ENCODE measurements around the gene AIM2. TPM values are rescaled to one million over a fixed set of nuclear protein-coding genes. Genes with fewer than 3 reads are reported as not detected.

AIM2 gene
- total and polyA plus RNA-seq, 2 experiments from 2014 or later: 1.3 to 2.5 TPM

DNA sequence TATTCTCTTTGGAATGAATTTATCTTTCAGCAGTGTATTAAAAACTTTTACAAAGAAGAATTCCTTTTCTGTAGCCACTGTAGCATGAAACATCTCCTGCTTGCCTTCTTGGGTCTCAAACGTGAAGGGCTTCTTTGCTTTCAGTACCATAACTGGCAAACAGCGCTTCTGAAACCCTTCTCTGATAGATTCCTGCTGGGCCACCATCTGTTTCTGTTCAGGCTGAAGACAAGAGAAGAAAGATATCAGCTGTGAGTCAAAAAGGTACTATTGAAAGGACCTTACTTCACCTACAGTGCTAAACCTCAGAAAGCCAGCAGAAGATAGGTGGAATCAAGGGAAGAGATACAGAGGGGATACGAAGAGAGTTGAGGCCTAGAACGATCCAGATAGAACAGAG lies 10.5 kb downstream of the AIM2 start:
- Histone ChIP-seq H3K4me1 (ENCODE audit: insufficient read depth) (0 out of 2 replicates have a peak, but pooled peaks cover 6% of the 10 kb centered on the region), H3K27ac (no peak overlapping the region), H3K9ac (no peak overlapping the region), H3K27me3 (replicated peaks; ENCODE audit: insufficient read depth) (no peaks in the 10 kb centered on the region), H3K36me3 (ENCODE audit: low read depth) (no peaks in the 10 kb centered on the region), H3K9me3 (ENCODE audit: low read depth) (no peaks in the 10 kb centered on the region), H3K79me2 (ENCODE audit: insufficient read depth) (no peaks in the 10 kb centered on the region), H4K20me1 (ENCODE audit: insufficient read depth) (no peaks in the 10 kb centered on the region), H3K4me3 (no peak overlapping the region), H3K4me2 (ENCODE audit: unreplicated experiment) (no peak overlapping the region), H3F3A (ENCODE audit: insufficient read depth) (no peaks in the 10 kb centered on the region), H3K9me2 (ENCODE audit: insufficient read depth) (no peaks in the 10 kb centered on the region), H2AFZ (no peak overlapping the region)
- TF ChIP-seq EZH2 (IDR thresholded peaks at IDR 0.05; ENCODE audit: insufficient read depth, poor library complexity, severe bottlenecking) (no peak), EZH2phosphoT487 (IDR thresholded peaks at IDR 0.05; ENCODE audit: insufficient read depth, low read depth) (no peak)
- no peak for DNase-seq
- 60 to 64% methylated on average over 4 of the region's 4 CpGs for WGBS, 2 experiments (ENCODE audit: low coverage in 1 of 2, low lambda C conversion rate in 2 of 2, missing lambda C conversion rate in 2 of 2)
- in situ Hi-C loops (cut with MboI): no loop called here

DNA sequence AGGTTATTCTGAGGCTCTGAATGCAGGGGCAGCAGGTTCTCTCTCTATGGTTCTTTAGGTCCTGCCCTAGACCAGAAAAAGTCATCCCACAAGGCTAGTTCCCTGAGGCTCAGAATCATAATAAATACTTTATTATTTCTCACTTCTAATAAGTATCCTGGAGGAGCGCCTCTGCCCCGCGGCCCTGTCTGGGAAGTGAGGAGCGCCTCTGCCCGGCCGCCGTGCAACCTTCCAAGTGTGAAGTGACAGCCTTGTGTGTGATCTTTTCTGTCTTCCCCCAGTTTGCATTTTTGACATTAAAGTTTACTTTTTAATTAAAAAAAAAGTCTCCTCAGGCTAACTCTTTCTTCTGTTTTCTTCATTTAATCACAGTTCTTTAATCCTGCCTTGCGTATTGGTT lies 11.5 kb downstream of the AIM2 start:
- Histone ChIP-seq H3K27me3 (replicated peaks; ENCODE audit: insufficient read depth) (no peaks in the 10 kb centered on the region), H3K4me2 (ENCODE audit: unreplicated experiment) (no peak overlapping the region), H4K20me1 (ENCODE audit: insufficient read depth) (no peaks in the 10 kb centered on the region), H3F3A (ENCODE audit: insufficient read depth) (0 out of 2 replicates have a peak, but pooled peaks cover 4% of the 10 kb centered on the region), H3K4me1 (ENCODE audit: insufficient read depth) (0 out of 2 replicates have a peak, but pooled peaks cover 6% of the 10 kb centered on the region), H3K9me2 (ENCODE audit: insufficient read depth) (no peaks in the 10 kb centered on the region), H3K27ac (no peak overlapping the region), H3K9ac (no peak overlapping the region), H3K79me2 (ENCODE audit: insufficient read depth) (no peaks in the 10 kb centered on the region), H2AFZ (no peak overlapping the region), H3K4me3 (no peak overlapping the region), H3K36me3 (ENCODE audit: low read depth) (no peaks in the 10 kb centered on the region), H3K9me3 (ENCODE audit: low read depth) (no peaks in the 10 kb centered on the region)
- in situ Hi-C loops (cut with MboI): no loop called here
- no peak for TF ChIP-seq EZH2phosphoT487 (IDR thresholded peaks at IDR 0.05; ENCODE audit: insufficient read depth, low read depth)
- no peak for TF ChIP-seq EZH2 (IDR thresholded peaks at IDR 0.05; ENCODE audit: insufficient read depth, poor library complexity, severe bottlenecking)
- 85 to 94% methylated on average over 8 of the region's 8 CpGs for WGBS, 2 experiments (ENCODE audit: low coverage in 1 of 2, low lambda C conversion rate in 2 of 2, missing lambda C conversion rate in 2 of 2)
- DNase-seq: no peak

DNA sequence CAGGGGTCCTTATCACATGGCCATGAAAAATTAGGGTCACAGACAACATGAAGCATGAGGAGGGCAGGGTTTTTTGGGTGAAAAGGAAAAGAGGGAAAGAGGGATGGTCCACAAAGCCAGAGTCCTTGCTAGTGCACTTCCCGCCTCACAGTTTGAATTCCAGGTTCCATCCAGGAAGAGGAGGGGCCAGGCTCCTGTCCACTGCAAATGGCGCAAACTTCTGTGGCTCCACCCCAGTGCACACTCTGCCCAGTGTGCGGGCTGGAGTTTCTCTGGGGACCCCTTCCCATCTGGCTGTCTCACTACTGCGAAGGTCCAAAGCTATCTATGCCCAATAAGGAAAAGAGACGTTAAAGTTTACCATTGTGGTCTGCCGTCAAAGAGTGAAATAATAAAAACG lies 17.8 kb downstream of the AIM2 start:
- Histone ChIP-seq H3K4me1 (ENCODE audit: insufficient read depth) (peaks cover 14% of the 10 kb centered on the region; the same call in 1 of the 2 replicates), H3K79me2 (ENCODE audit: insufficient read depth) (no peaks in the 10 kb centered on the region), H3K9ac (no peak overlapping the region), H3K9me3 (ENCODE audit: low read depth) (no peaks in the 10 kb centered on the region), H3K9me2 (ENCODE audit: insufficient read depth) (no peaks in the 10 kb centered on the region), H4K20me1 (ENCODE audit: insufficient read depth) (no peaks in the 10 kb centered on the region), H3K4me2 (ENCODE audit: unreplicated experiment) (no peak overlapping the region), H3F3A (ENCODE audit: insufficient read depth) (peaks cover 19% of the 10 kb centered on the region; the same call in 1 of the 2 replicates), H3K4me3 (no peak overlapping the region), H3K27me3 (replicated peaks; ENCODE audit: insufficient read depth) (no peaks in the 10 kb centered on the region), H2AFZ (no peak overlapping the region), H3K27ac (no peak overlapping the region), H3K36me3 (ENCODE audit: low read depth) (peaks cover 22% of the 10 kb centered on the region)
- TF ChIP-seq EZH2phosphoT487 (IDR thresholded peaks at IDR 0.05; ENCODE audit: insufficient read depth, low read depth) (no peak), EZH2 (IDR thresholded peaks at IDR 0.05; ENCODE audit: insufficient read depth, poor library complexity, severe bottlenecking) (no peak)
- DNase-seq: no peak
- in situ Hi-C loops (cut with MboI): no loop called here
- WGBS, 2 experiments (ENCODE audit: low coverage in 1 of 2, low lambda C conversion rate in 2 of 2, missing lambda C conversion rate in 2 of 2): 78 to 80% methylated on average over 7 of the region's 7 CpGs

DNA sequence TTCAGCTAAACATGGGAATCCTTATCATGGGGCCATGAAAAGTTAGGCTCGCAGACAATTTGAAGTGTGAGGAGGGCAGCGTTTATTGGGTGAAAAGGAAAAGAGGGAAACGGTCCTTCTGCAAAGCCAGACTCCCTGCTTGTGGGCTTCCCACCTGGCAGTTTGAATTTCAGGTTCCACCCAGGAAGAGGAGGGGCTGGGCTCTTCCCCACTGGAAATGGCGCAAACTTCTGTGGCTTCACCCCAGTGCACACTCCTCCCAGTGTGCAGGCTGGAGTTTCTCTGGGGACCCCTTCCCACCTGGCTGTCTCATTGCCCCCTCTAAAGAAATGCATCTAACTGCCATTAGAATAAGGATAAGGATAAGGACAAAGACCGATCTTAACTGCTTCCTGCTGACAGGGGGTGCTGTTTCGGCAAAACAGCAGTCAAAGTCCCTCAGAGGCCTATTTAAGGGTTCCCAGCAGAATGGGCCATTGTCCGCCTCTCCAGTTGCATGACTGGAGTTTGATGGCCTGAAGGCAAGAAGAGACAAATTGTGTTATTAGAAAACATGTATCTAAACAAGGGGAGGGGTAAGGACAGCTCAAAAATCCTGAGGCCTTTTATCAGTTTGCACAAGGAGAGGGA lies 20.4 kb downstream of the AIM2 start:
- H3K4me2 ChIP-seq (ENCODE audit: unreplicated experiment): no peak overlapping the region
- H3K9me3 ChIP-seq (ENCODE audit: low read depth): no peaks in the 10 kb centered on the region
- H3K9ac ChIP-seq: no peak overlapping the region
- TF ChIP-seq EZH2 (IDR thresholded peaks at IDR 0.05; ENCODE audit: insufficient read depth, poor library complexity, severe bottlenecking) (no peak), EZH2phosphoT487 (IDR thresholded peaks at IDR 0.05; ENCODE audit: insufficient read depth, low read depth) (no peak)
- peaks cover 33% of the 10 kb centered on the region; the same call in 1 of the 2 replicates for H3F3A ChIP-seq (ENCODE audit: insufficient read depth)
- H3K27me3 ChIP-seq (replicated peaks; ENCODE audit: insufficient read depth): no peaks in the 10 kb centered on the region
- H3K27ac ChIP-seq: no peak overlapping the region
- in situ Hi-C loops (cut with MboI): no loop called here
- no peak overlapping the region for H2AFZ ChIP-seq
- 89 to 90% methylated on average over 7 of the region's 7 CpGs for WGBS, 2 experiments (ENCODE audit: low coverage in 1 of 2, low lambda C conversion rate in 2 of 2, missing lambda C conversion rate in 2 of 2)
- H3K9me2 ChIP-seq (ENCODE audit: insufficient read depth): no peaks in the 10 kb centered on the region
- peaks cover 48% of the 10 kb centered on the region for H3K36me3 ChIP-seq (ENCODE audit: low read depth)
- no peak for DNase-seq
- peaks cover 17% of the 10 kb centered on the region; the same call in 1 of the 2 replicates for H3K4me1 ChIP-seq (ENCODE audit: insufficient read depth)
- H3K4me3 ChIP-seq: no peak overlapping the region
- H3K79me2 ChIP-seq (ENCODE audit: insufficient read depth): no peaks in the 10 kb centered on the region
- H4K20me1 ChIP-seq (ENCODE audit: insufficient read depth): no peaks in the 10 kb centered on the region

Measured in GM23248 (cell line).